ENCODE measurements around the gene MMP25.
"Not testable (repeated sequence)": the region's sequence is repeated elsewhere in the genome, so short reads cannot be mapped to it uniquely, and the experiment has no call there.

MMP25 gene

DNA sequence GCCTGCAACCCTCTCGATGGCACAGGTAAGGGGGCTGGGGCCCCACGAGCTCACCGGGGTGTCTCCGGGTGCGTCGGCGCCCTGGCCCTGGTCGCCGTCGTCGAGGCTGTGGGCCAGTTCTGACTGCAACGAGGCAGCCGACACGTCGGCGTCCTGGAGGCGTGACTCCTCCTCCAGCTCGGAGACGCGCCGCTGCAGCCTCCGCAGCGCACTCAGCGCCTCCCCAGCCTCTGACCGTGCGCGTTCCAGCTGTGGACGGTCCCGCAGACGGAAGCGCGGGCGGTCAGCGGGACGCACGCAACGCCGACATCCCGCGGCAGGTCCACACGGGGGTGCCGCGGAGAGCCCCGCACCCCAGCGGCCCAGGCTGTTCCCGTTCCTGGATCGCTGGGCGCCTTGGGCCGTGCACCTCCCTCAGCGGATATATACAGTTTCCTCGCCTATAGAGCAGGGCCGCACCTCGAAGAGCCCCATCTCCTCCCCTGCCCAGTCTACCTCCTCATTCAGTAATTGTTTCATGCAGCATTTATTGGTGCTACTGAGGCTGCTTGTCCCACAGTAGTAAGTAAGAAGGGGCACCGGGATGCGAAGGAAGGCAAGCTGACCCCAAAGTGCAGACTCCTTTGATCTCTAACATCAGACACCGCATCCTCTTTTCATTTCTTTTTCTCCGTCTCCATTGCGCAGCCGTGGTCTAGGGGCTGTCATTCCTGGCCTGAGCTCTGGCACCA, 16.7 kb upstream of the MMP25 start:
- no peak for DNase-seq (ENCODE audit: low spot score)

DNA sequence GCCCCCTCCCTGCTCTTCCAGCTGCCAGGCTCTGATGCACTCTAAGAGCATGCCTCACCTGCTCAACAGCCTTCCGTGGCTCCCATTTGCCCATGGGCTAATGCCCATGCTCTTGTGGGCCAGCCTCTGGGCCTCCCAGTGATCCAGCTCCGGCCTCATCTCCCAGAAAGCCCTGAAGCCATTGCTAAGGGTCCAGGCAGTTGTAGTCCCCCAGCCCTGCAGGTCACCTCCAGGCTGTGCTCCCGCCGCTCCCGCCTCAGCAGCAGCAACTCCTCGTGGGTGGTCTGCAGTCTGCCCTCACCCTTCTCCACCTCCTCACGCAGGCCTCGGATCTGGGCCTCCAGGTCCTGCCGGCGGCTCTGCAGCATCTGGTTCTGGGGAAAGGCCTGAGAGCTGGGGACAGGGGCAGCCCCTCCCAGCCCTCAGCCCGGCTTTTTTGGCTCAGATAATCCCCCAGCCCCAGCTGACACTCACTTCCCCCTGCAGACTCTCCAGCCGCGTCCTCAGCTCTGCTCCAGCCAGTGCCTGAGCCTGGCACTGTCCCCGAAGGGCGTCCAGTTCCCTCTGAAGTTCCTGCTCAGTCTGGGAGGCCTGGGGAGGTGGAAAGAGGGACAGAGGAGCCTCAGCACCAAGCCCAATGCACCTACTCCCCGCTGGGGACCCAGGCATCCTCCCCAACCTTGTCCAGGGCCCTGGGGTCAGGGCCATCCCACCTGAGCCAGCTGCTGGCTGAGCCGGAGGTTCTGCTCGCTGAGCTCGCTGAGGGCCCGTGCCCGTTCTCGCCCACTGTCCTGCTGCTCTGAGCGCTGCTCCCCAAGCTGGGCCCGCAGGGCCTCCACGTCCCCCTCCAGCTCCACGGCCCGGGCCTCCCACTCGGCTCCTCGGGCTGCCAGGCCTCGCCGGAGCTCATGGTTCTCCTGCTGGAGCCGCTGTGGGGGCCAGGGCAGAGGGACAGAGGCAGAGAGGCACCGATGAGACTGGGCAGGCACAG, 15.8 kb upstream of the MMP25 start:
- DNase-seq (ENCODE audit: low spot score), result no peak

DNA sequence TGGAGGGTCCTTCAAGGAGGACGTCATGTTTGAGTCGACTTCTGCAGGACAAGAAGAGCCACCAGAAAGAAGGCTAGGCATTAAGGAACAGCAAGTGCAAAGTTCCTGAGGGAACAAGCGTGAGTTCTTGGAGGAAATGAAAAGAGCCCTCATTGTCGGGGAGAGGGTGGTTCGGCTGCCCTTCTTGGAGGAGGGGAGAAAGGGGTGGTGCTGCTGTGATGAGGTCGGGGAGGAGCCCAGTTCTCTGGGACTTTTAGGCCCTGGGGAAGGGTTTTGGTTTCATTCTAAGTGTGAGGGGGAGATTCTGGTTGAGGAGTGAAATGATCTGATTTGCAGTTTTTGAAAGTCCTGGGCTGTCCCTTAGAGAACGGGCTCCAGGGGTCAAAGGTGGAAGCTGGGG, 13.7 kb upstream of the MMP25 start:
- no peak for DNase-seq (ENCODE audit: low spot score)

DNA sequence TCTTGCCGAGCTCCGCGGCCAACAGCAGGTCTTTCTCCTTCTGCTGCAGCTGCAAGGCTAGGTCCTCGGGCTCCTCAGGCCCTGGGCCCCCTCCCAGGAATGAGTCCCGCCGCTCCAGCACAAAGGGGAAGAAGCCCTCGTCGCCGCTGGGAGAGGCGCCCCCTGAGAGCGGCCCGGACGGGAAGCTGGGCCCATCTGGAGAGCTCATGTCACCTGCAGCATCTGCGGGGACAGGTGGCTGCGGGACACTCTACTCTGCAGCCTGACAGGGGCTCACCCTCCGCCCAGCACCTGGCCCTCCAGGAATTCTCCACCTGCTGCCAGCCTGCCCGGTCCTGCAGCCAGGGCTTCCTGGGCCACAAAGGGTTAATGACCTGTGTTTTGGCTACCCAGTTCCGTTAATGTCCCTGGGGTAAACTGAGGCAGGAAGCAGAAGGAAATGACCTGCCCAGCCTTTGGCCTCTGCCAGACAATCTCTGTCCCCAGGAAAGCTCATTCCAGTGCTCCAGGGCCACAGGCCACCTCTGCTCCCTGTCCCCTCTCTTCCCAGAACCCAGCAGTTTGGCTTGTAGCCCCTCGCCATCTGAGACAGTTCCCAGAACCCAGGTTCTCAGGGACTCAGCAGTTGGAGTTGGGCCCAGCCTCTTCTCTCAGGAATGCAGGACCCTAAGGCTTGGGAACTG, 10.9 kb upstream of the MMP25 start:
- no peak for DNase-seq (ENCODE audit: low spot score)

DNA sequence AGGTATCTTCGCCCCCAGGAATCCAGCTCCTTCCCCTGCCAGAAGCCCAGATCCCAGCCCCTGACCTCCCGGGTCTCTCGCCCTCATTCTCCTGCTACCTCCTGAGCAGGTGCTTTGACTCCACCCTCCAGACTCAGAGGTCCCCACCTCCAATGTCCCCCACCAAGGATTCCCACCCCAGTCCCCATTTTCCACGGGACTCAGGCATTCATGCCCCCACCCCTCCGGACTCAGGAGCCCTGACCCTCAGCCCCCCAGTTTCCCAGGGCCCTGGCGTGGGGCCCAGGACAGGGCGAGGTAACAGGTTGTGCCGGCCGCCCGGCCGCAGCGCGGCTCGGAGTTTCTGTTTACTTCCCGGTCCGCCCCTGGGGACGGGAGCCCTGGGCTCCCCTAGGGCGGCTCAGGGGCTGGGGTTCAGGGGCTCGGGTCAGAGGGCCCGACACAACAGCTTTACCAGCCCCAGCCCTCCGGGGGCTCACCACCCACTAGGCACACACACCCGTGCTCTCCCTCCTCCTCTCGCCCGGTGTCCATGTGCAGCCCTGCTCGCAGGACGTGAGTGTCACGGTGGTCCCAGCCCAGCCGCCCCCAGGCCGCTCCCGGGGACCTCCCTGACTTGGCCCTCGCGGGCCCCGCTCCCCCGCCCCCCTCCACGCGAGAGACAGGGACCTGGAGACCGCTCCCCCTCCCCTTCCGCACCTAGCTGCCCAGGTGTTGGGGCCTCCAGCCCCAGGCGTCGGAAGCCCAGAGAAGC, 10.2 kb upstream of the MMP25 start:
- no peak for DNase-seq (ENCODE audit: low spot score)

DNA sequence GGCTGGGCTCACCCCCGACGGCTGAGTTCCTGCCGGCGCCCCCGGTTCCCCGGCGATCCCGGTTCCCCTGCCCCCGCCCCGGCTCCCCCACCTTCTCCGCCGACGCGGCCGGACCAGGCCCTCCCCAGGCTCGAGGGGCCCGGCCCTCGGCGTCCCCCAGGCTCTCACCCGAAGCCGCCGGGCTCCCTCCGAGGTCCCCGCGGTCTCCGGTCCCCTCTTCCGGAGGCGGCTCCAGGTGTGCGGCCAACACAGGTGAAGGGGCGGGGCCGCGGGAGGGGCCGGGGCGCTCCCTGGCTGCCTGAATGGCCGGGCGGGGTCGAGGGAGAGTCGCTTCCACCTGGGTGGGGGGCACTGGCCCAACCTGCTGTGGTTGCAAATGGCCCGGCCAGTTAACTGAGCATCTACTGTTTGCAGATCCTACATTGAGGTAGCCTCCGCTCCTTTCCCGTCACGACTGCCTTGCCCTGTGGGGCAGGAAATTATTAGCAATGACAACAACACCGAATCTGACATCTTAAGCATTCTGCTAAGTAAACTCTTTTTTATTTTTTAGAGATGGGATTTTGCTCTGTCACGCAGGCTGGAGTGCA, 9.5 kb upstream of the MMP25 start, which contains the start of gene BICDL2:
Gene BICDL2, minus strand, starts transcription at position 219 of the 590 bp plus-strand sequence. CDS start 1,448 bp downstream, outside the sequence.
- DNase-seq (ENCODE audit: low spot score), result no peak

DNA sequence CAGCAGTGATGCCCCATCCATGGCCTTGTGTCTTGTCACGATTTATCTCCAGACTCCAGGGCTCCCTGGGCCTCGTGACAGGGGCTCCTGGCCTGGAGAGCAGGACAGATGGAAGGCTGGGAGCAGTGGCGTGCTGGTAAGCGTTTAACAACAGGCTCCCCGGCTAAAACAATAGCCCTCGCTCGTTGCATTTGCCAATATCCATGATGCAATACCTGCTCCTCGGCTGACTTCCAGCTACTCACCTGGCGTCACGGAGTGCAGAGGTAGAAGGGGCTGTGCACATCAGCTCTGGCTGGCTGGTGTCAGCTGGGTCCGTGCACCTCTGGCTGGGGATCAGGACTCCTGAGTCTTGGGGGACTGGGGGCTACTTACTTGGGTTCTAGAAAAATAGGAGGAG, 8.1 kb upstream of the MMP25 start:
- DNase-seq (ENCODE audit: low spot score), result no peak

DNA sequence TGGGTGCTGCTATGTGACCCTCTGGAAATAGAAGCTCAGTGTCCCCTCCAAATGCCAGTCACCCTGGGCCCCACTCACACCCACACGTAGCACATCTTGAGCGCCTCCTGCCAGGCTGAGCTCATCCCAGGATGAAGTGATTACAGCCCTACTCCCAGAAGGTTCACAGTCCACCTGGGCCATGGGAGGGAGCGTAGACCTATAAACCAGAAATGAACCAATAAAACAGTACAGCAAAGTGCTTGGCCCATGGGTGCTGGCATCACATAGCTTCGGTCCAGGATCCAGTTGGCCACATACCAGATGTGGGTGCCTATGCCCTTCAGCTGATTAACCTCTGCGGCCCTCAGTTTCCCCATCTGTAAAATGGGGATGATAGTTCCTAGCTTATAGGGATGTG, 7.5 kb upstream of the MMP25 start:
- no peak for DNase-seq (ENCODE audit: low spot score)

DNA sequence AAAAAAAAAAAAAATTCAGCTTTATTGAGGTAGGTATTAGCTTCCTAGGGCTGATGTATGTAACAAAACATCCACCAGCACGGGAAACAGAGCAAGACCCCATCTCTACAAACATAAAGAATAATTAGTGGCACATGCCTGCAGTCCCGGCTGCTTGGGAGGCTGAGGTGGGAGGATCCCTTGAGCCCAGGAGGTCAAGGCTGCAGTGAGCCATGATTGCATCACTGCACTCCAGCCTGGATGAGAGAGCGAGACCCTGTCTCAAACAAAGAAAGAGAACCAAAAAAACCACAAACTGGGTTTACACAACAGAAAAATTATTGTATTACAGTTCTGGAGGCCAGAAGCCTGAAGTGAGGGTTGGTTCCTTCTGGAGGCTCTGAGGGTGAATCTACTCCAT, 4.0 kb upstream of the MMP25 start:
- no peak for DNase-seq (ENCODE audit: low spot score)

DNA sequence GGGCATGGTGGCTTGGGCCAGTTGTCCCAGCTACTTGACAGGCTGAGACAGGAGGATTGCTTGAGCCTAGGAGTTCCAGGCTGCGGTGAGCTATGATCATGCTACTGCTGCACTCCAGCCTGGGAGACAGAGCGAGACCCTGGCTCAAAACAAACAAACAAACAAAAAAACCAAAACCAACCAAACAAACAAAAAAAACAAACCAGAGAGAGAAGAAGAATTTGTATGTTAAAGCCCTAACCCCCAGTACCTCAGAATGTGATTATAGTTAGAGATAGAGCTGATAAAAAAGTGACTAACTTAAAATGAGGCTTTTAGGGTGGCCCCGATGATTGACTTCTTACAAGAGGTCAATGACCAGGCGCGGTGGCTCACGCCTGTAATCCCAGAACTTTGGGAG, 1.7 kb upstream of the MMP25 start:
- no peak for DNase-seq (ENCODE audit: low spot score)

DNA sequence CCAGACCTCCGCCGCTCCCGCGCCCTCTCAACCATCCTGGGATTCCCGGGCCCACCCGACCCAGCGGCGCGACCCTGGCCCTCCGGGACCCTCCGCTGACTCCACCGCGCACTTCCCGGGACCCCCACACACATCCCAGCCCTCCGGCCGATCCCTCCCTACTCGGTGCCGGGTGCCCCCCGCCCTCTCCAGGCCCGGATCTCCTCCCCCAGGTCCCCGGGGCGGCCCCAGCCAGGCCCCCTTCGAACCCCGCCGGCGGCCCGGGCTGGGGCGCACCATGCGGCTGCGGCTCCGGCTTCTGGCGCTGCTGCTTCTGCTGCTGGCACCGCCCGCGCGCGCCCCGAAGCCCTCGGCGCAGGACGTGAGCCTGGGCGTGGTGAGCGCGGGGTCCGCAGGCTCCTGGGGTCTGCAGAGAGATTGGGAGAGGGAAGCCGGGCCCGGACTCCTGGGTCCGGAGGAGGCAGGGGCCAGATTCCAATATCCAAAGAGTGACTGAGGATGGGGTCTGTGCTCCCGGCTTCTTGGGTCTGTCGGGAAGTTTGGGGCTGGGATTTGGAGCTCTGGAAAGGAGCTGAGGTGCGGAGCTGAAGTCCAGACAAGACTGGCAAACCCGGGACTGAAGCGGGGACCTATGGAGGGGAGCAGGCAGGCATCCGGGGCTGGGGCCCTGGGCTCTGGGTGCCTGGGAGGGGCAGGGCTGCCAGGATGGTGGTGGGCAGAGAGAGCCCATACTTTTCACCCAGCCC, 453 bp downstream of the MMP25 start:
- DNase-seq (ENCODE audit: low spot score), result no peak

DNA sequence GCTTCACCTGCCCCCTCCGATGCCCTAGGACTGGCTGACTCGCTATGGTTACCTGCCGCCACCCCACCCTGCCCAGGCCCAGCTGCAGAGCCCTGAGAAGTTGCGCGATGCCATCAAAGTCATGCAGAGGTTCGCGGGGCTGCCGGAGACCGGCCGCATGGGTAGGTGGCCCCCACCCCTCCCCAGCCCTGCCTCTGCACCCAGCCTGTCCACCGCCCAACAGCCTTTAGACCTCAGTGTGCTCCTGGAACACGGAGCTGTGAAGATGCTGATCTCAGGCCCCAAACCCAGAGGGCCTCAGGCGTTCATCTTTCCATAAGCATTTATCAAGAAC, 993 bp downstream of the MMP25 start:
- DNase-seq (ENCODE audit: low spot score), result no peak

DNA sequence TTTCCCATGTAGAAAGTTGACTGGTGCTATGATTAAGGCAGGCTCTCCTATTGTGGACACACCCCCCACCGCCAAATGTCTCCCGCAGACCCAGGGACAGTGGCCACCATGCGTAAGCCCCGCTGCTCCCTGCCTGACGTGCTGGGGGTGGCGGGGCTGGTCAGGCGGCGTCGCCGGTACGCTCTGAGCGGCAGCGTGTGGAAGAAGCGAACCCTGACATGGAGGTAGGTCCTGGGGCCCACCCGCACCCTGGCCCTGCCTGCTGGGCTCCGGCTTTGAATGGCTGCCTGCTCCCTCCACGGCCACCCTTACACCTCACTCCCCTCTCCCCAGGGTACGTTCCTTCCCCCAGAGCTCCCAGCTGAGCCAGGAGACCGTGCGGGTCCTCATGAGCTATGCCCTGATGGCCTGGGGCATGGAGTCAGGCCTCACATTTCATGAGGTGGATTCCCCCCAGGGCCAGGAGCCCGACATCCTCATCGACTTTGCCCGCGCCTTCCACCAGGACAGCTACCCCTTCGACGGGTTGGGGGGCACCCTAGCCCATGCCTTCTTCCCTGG, 3.6 kb downstream of the MMP25 start:
- DNase-seq (ENCODE audit: low spot score), result no peak

DNA sequence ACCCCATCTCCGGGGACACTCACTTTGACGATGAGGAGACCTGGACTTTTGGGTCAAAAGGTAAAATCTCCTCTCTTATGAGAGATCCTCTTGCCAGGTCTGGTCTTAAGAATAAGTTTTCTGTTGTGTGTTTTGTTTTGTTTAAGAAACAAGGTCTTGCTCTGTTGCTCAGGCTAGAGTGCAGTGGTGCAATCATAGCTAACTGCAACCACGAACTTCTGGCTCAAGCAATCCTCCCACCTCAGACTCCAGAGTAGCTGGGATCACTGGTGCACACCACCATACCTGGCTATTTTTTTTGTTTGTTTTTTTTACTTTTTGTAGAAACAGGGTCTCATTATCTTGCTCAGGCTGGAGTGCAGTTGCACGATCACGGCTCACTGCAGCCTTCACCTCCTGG, 4.1 kb downstream of the MMP25 start:
- no peak for DNase-seq (ENCODE audit: low spot score)

DNA sequence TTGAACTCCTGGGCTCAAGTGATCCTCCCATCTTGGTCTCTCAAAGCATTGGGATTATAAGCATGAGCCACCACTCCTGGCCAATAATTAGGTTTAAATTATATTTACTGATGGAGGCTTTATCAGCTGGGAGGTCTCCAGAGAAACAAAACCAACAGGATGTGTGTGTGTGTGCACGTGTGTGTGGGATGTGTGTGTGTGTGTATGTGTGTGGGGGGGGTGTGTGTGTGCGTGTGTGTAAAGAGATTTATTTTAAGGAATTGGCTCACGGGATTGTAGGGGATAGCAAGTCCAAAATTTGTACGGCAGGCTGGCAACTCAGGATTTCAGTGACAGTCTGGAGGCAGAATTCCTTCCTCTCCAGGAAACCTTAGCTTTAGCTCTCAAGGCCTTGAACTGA, 4.6 kb downstream of the MMP25 start:
- DNase-seq (ENCODE audit: low spot score), result no peak

DNA sequence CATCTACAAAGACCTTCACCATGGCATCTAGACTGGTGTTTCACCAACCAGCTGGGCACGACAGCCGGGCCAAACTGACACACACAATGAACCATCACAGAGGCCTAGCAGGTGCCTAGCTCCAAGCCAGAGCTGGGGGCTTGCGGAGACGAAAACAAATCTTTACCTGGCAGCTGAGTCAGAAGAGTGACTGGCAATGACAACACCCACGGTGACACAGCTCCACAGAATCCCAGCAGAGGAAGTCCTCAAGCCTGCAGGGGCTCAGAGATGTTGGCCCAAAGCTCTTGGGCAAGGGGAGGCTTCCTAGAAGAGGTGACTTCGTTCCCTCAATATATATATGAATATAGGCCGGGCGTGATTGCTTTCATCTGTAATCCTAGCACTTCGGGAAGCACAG, 5.1 kb downstream of the MMP25 start:
- no peak for DNase-seq (ENCODE audit: low spot score)

DNA sequence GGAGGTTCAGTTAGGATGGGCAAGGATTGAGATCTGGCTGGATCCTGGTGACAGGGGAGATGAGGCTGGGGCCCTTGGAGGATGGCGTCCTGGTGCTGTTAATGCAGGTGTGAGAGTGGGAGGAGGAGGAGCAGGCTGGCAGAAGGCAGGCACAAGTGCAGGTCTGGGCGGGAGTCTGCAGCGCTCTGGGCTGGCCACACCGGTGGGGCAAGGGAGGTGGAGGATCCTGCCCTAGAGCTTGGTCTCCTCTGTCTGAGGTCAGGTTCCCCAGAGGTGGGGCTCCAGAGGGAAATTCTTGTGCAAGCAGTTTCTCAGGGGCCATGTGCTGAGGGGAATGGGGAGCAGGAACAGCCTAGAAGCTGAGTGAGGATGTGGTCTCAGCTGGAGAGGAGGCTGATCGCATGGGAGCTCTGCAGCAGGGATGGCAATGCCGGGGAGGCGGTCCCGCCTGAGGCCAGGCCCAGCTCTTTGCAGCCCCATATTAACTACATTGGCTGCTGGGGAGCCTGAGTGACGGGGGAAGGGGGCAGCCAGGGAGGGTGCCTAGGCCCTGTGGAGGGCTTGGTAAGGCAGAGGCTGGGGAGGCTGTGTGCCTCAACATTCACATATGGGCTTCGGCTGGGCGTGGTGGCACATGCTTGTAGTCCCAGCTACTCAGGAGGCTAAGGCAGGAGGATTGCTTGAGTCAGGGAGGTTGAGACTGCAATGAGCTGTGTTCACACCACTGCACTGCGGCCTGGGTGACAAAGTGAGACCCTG, 6.4 kb downstream of the MMP25 start:
- DNase-seq (ENCODE audit: low spot score), result not testable (repeated sequence)

DNA sequence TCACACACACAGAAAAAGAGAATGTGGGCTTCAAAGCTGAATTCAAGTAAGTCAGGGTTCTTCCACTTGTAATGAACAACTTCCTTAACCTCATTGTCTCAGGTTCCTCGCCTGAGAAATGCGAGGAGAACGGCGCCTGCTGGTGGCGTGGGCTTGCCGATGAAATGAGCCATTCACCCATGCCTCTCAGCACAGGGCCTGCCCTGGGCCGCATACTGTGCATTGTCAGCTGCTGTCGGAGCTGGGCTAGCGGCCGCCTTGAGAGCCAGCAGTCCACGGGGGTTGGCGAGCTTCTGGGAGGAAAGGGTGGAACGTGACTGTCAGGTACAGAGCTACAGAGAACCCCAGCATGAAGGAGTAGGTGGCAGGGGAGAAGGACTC, 7.0 kb downstream of the MMP25 start:
- DNase-seq (ENCODE audit: low spot score), result not testable (repeated sequence)

DNA sequence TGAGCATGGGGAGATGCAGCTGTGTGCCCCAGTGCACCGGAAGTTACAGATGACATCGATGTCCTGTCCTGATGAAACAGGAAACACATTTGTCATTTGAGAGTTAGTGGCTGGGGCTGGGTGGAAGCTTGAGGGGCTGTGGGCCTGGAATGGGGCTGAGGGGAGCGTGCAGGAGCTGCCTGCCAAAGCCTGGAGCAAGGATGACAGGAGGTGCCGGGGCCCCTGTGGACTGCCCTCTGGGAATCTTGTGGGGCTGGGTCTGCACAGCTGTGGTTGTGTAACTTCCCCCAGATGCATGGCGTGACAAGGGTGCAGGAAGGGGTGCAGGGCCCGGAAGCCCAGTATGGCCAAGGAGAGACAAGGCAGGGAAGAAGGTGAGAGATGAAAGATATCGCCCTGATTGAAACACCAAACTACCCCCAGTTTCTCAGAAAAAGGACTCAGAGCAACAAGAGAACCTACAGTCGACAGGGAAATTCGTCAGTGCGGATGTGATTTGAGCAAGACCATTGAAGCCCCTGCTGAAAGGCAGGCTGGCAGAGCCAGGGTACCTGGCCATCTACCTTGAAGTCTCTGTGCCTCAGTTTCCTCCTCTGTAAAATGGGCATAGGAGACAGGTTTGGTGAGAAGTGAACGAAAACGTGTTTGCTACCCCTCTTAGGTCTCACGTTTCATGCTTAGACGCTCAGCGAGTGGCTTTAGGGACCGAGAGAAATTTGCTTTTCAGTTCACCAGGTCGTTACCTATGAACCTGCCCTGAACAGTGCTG, 8.8 kb downstream of the MMP25 start:
- DNase-seq (ENCODE audit: low spot score), result no peak
